Posterior vena cava (tissue), 2 donors: ENCODE results near the gene CRHR1. TPM values are rescaled to one million over a fixed set of nuclear protein-coding genes. Genes with fewer than 3 reads are reported as not detected.
"Not testable (repeated sequence)": the region's sequence is repeated elsewhere in the genome, so short reads cannot be mapped to it uniquely, and the experiment has no call there.

ENCODE experiments used
- DNase-seq: peaks from one replicate; pipeline ENCODE4 v3.0.0-alpha.2; 2020; ENCODE audit warnings: low spot score
- intact Hi-C, 2 donors: fragments of 100-400 bp; cut with DNase I; formaldehyde crosslinking; loops; one replicate each; pipeline versions ENCODE4 v1.14.1 to v1.14.2; 2022 to 2023
- total RNA-seq, 2 donors: library from RNA; stranded (reverse); fragmentation: NEBNext Ultra II Directional; extraction: Animal tissue kit (Norgen Biotek cat#: 25700); gene quantifications; one replicate each; pipeline ENCODE4 v1.2.1, GENCODE V29; 2021
- donor health status: DM: yes; HTN: yes; CAD: no.
- donor health status: DM: yes; HTN: yes; CAD: no.

CRHR1 gene
- total RNA-seq, 2 donors from 2014 or later, result not detected

- no peak for DNase-seq
- intact Hi-C loops, result loop anchor here in 1 of 2 donors (5.0 kb wide), 1 partner anchor 202 kb away; no protein-coding TSS in a partner anchor
Measured at GRCh38 chr17:45848868-45849535, 64.9 kb downstream of the CRHR1 start.

- intact Hi-C loops, result loop anchor here in 1 of 2 donors (5.0 kb wide), 1 partner anchor 202 kb away; no protein-coding TSS in a partner anchor
- no peak for DNase-seq
Measured at GRCh38 chr17:45849536-45849990, 65.4 kb downstream of the CRHR1 start.

- no peak for DNase-seq
- intact Hi-C loops, result no loop called here
Measured at GRCh38 chr17:45850011-45850410, 65.9 kb downstream of the CRHR1 start.

GRCh38 chr17:45850468-45850867 lies 66.3 kb downstream of the CRHR1 start:
- no peak for DNase-seq
- intact Hi-C loops, result no loop called here

- DNase-seq, result no peak
- intact Hi-C loops, result no loop called here
Measured at GRCh38 chr17:45851022-45851421, 66.9 kb downstream of the CRHR1 start.

GRCh38 chr17:45851464-45851863 lies 67.3 kb downstream of the CRHR1 start:
- intact Hi-C loops, result no loop called here

GRCh38 chr17:45851873-45852272 lies 67.8 kb downstream of the CRHR1 start:
- DNase-seq, result peak; percentile 22
- intact Hi-C loops, result no loop called here

More at GRCh38 chr17:45851464-45851863, 67.3 kb downstream of the CRHR1 start:
- peak; percentile 74 for DNase-seq

GRCh38 chr17:45852535-45853297 lies 68.6 kb downstream of the CRHR1 start:
- intact Hi-C loops, result no loop called here
- DNase-seq, result peak; percentile 73

- intact Hi-C loops, result no loop called here
- DNase-seq, result no peak
Measured at GRCh38 chr17:45854209-45854608, 70.1 kb downstream of the CRHR1 start.

- intact Hi-C loops, result no loop called here
- no peak for DNase-seq
Measured at GRCh38 chr17:45855691-45856336, 71.7 kb downstream of the CRHR1 start.

GRCh38 chr17:45857977-45858708 lies 74.0 kb downstream of the CRHR1 start:
- peak; percentile 66 for DNase-seq
- intact Hi-C loops, result no loop called here

- DNase-seq, result peak; percentile 32
- intact Hi-C loops, result no loop called here
Measured at GRCh38 chr17:45861165-45861564, 77.0 kb downstream of the CRHR1 start.

- DNase-seq, intact Hi-C loops: not testable (repeated sequence)
Measured at GRCh38 chr17:45862127-45862526, 78.0 kb downstream of the CRHR1 start.

GRCh38 chr17:45863857-45864654 lies 79.9 kb downstream of the CRHR1 start:
- DNase-seq, result peak; percentile 44
- intact Hi-C loops, result no loop called here

GRCh38 chr17:45867171-45867570 lies 83.1 kb downstream of the CRHR1 start:
- no peak for DNase-seq
- intact Hi-C loops, result no loop called here

GRCh38 chr17:45867702-45868101 lies 83.6 kb downstream of the CRHR1 start:
- peak; percentile 44 for DNase-seq
- intact Hi-C loops, result no loop called here

- intact Hi-C loops, result no loop called here
- peak; percentile 43 for DNase-seq
Measured at GRCh38 chr17:45868276-45868675, 84.2 kb downstream of the CRHR1 start.

GRCh38 chr17:45869676-45870341 lies 85.7 kb downstream of the CRHR1 start:
- DNase-seq, result no peak
- intact Hi-C loops, result no loop called here
